ENCODE results near the gene ZBTB34. TPM values are rescaled to one million over a fixed set of nuclear protein-coding genes. Genes with fewer than 3 reads are reported as not detected.

Gene ZBTB34
- total and polyA plus RNA-seq, 2 of the 4 experiments (the other 2 are of a cell fraction): 2.7 to 3.1 TPM

- no peak overlapping the region for H3K14ac ChIP-seq (replicated peaks; ENCODE audit: low read depth, low read length)
- ChIA-PET POLR2A (ENCODE audit: unreplicated experiment) (no interaction called here), CTCF (no interaction called here)
- TF ChIP-seq CHD1 (IDR thresholded peaks at IDR 0.05; ENCODE audit: low read depth, low read length) (no peak), CEBPB (IDR thresholded peaks at IDR 0.05; ENCODE audit: low read depth, low read length) (no peak), NFE2L2 (IDR thresholded peaks at IDR 0.05; ENCODE audit: low read depth, low read length) (no peak), RCOR1 (IDR thresholded peaks at IDR 0.05; ENCODE audit: insufficient replicate concordance, low read length) (no peak), BHLHE40 (IDR thresholded peaks at IDR 0.05; ENCODE audit: low read depth, low read length) (no peak), FOS (IDR thresholded peaks at IDR 0.05; ENCODE audit: low read depth, low read length) (no peak), CTCF (conservative IDR thresholded peaks at IDR 0.05; ENCODE audit: low read depth, low read length) (no peak)
- TF ChIP-seq, protein P1, sequence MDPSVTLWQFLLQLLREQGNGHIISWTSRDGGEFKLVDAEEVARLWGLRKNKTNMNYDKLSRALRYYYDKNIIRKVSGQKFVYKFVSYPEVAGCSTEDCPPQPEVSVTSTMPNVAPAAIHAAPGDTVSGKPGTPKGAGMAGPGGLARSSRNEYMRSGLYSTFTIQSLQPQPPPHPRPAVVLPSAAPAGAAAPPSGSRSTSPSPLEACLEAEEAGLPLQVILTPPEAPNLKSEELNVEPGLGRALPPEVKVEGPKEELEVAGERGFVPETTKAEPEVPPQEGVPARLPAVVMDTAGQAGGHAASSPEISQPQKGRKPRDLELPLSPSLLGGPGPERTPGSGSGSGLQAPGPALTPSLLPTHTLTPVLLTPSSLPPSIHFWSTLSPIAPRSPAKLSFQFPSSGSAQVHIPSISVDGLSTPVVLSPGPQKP (IDR thresholded peaks at IDR 0.05; ENCODE audit: borderline replicate concordance, low read depth, low read length): no peak
- no peak overlapping the region for H3K4me3 ChIP-seq (ENCODE audit: insufficient read depth, low read depth, low read length)
- ATAC-seq (ENCODE audit: low read depth) (no peak), DNase-seq (no peak)
- no peak overlapping the region for H3K4ac ChIP-seq (ENCODE audit: low read depth, low read length)
- H3K79me1 ChIP-seq (ENCODE audit: low read depth in 1 of 2, low read length in 2 of 2): peaks cover 13 to 38% of the 10 kb centered on the region in 2 experiments
- WGBS, 2 experiments (ENCODE audit: extremely low coverage in 2 of 2, insufficient read length in 1 of 2): 79% methylated on average over 4 of the region's 8 CpGs; no CpG with 5 or more reads in 1 of the 2 experiments
- H4K20me1 ChIP-seq (ENCODE audit: insufficient read depth, low read length): peaks cover 22% of the 10 kb centered on the region
- peaks cover 3% of the 10 kb centered on the region; the same call in 1 of the 2 replicates for H3K9me1 ChIP-seq (ENCODE audit: insufficient read depth, low read length)
- no peaks in the 10 kb centered on the region for H3K9me3 ChIP-seq (ENCODE audit: control insufficient read depth, insufficient read depth, low read length)
- peaks cover 6% of the 10 kb centered on the region for H3K4me1 ChIP-seq (ENCODE audit: control insufficient read depth, insufficient read depth, low read length)
- no peak overlapping the region for H2BK120ac ChIP-seq (ENCODE audit: low read depth, low read length)
- no peak overlapping the region for H4K5ac ChIP-seq (ENCODE audit: low read depth, low read length)
- no peak overlapping the region for H3K18ac ChIP-seq (ENCODE audit: low read depth, low read length)
- no peaks in the 10 kb centered on the region for H3K27me3 ChIP-seq (ENCODE audit: control insufficient read depth, insufficient read depth, low read length)
- peaks cover 15% of the 10 kb centered on the region; the same call in 1 of the 2 replicates for H3K36me3 ChIP-seq (ENCODE audit: control insufficient read depth, insufficient read depth, low read length)
- H2BK15ac ChIP-seq (ENCODE audit: low read depth, low read length): no peak overlapping the region
- H3K23ac ChIP-seq (ENCODE audit: low read depth, low read length): no peak overlapping the region
- no peak overlapping the region for H4K91ac ChIP-seq (ENCODE audit: insufficient read depth, low read depth, low read length)
- H3K9ac ChIP-seq (ENCODE audit: low read depth, low read length): no peak overlapping the region
- in situ Hi-C loops (cut with MboI; ENCODE audit: low sequenced_read_pairs): no loop called here
- intact Hi-C loops (cut with micrococcal nuclease): no loop called here
- no TSS peak for BruUV-seq (replicated peaks)
- H4K8ac ChIP-seq (ENCODE audit: low read depth in 2 of 2, low read length in 2 of 2): no peak overlapping the region
- no peak overlapping the region for H3K4me2 ChIP-seq (ENCODE audit: low read depth, low read length)
- no peak overlapping the region for H2BK20ac ChIP-seq (ENCODE audit: low read depth, low read length)
- H2AFZ ChIP-seq (replicated peaks; ENCODE audit: low read length, poor library complexity): no peak overlapping the region
- no peak overlapping the region for H3K56ac ChIP-seq (ENCODE audit: extremely low read depth, insufficient read depth, low read length)
- H2AK9ac ChIP-seq (replicated peaks; ENCODE audit: low read depth, low read length, poor library complexity): no peak overlapping the region
- dilution Hi-C loops (cut with HindIII; ENCODE audit: low sequenced_read_pairs, unreplicated experiment): no loop called here
- no peak overlapping the region for H2BK5ac ChIP-seq (ENCODE audit: low read depth, low read length, poor library complexity, severe bottlenecking)
- no peak overlapping the region for H3K27ac ChIP-seq (ENCODE audit: insufficient read depth, low read length)
- no peak overlapping the region for H2AK5ac ChIP-seq (ENCODE audit: low read depth, low read length)
Measured at GRCh38 chr9:126839301-126839700, 21.1 kb upstream of the ZBTB34 start.
